HepG2 (cell line): Measurements from ENCODE around the gene MPIG6B. TPM values are rescaled to one million over a fixed set of nuclear protein-coding genes. Genes with fewer than 3 reads are reported as not detected.

ENCODE experiments used
- CAMTA2 ChIP-seq: sonication (generic); formaldehyde crosslinking; IDR thresholded peaks from 2 replicates; pipeline ENCODE4 v1.4.0; 2020; ENCODE audit warnings: mild to moderate bottlenecking, missing genetic modification reagents, borderline replicate concordance
- ELF4 ChIP-seq: sonication (generic); formaldehyde crosslinking; IDR thresholded peaks from 2 replicates; pipeline ENCODE4 v1.5.0; 2020; ENCODE audit warnings: missing genetic modification reagents, mild to moderate bottlenecking, moderate library complexity, borderline replicate concordance
- GLMP ChIP-seq: sonication (generic); formaldehyde crosslinking; IDR thresholded peaks from 2 replicates; pipeline ENCODE4 v1.9.0; 2021; ENCODE audit warnings: missing genetic modification reagents, mild to moderate bottlenecking, borderline replicate concordance
- KIAA2018 ChIP-seq: sonication (generic); formaldehyde crosslinking; IDR thresholded peaks from 2 replicates; pipeline ENCODE4 v1.5.0; 2020; ENCODE audit warnings: mild to moderate bottlenecking, missing genetic modification reagents, borderline replicate concordance
- MXD3 ChIP-seq: IDR thresholded peaks from 2 replicates; pipeline ENCODE4 v1.6.1; 2016; ENCODE audit warnings: mild to moderate bottlenecking, missing biosample characterization, missing genetic modification reagents
- SP4 ChIP-seq: sonication (generic); formaldehyde crosslinking; IDR thresholded peaks from 2 replicates; pipeline ENCODE4 v1.8.1; 2023; ENCODE audit warnings: mild to moderate bottlenecking, missing genetic modification reagents
- U2AF2 ChIP-seq: fragments of 200-400 bp; formaldehyde crosslinking; IDR thresholded peaks from 2 replicates; pipeline ENCODE4 v1.6.1; 2017; ENCODE audit warnings: low read depth, mild to moderate bottlenecking, low read length
- ZFP1 ChIP-seq: IDR thresholded peaks from 2 replicates; pipeline ENCODE4 v1.6.1; 2016
- ZNF460 ChIP-seq: sonication (generic); formaldehyde crosslinking; IDR thresholded peaks from 2 replicates; pipeline ENCODE4 v1.5.1; 2020; ENCODE audit warnings: missing genetic modification reagents, mild to moderate bottlenecking, borderline replicate concordance
- ZNF530 ChIP-seq: sonication (generic); formaldehyde crosslinking; IDR thresholded peaks from 2 replicates; pipeline ENCODE4 v1.5.0; 2020; ENCODE audit warnings: low read depth, mild to moderate bottlenecking, missing genetic modification reagents
- ZNF75D ChIP-seq: sonication (generic); formaldehyde crosslinking; IDR thresholded peaks from 2 replicates; pipeline ENCODE4 v1.8.1; 2023; ENCODE audit warnings: missing genetic modification reagents, mild to moderate bottlenecking, borderline replicate concordance
- ZNF770 ChIP-seq: sonication (generic); formaldehyde crosslinking; IDR thresholded peaks from 2 replicates; pipeline ENCODE4 v1.5.0; 2020; ENCODE audit warnings: mild to moderate bottlenecking, missing genetic modification reagents
- ZNF784 ChIP-seq: sonication (generic); formaldehyde crosslinking; IDR thresholded peaks from 2 replicates; pipeline ENCODE4 v1.5.1; 2020; ENCODE audit warnings: missing genetic modification reagents, mild to moderate bottlenecking, borderline replicate concordance
- polyA plus RNA-seq, 8 experiments: library from polyadenylated mRNA; depleted of rRNA in 3 of 8; stranded (reverse) in 7 of 8; unstranded in 1 of 8; fragments of >200 nt; fragmentation: Illumina TruSeq in 4 of 8; extraction: Trizol in 4 of 8; gene quantifications; 2 replicates each; pipeline versions ENCODE4 v1.2.1 to v1.2.3, GENCODE V29; 2011 to 2016; ENCODE audit warnings: low read depth in 4 of 8, missing spikeins in 1 of 8, mixed read lengths in 1 of 8; ENCODE audit not compliant: insufficient read depth in 1 of 8
- total RNA-seq, 5 experiments: library from RNA; depleted of rRNA; stranded (reverse); fragments of >200 nt; fragmentation: Illumina TruSeq; extraction: Trizol; gene quantifications; 2 replicates each; pipeline ENCODE4 v1.2.3, GENCODE V29; 2016; ENCODE audit warnings: low read depth in 1 of 5

The MPIG6B gene
- total and polyA plus RNA-seq, 2 of the 13 experiments (the other 11 are each of a cell fraction or from before 2014, with no cell fraction given), result not detected

GRCh38 chr6:31702819-31703716 lies 20.1 kb upstream of the MPIG6B start, which contains the start of gene ABHD16A (continued):
- 0 out of 2 replicates have a peak, but pooled peaks have one; percentile 20 for TF ChIP-seq MXD3 (CRISPR knock-in tag)
- TF ChIP-seq CAMTA2 (CRISPR knock-in tag), result peak; percentile 38; the same call in 1 of the 2 replicates
- TF ChIP-seq ZFP1 (CRISPR knock-in tag), result peak; percentile 84; the same call in 1 of the 2 replicates
- peak; percentile 79; the same call in 1 of the 2 replicates for TF ChIP-seq ELF4 (CRISPR knock-in tag)
- peak; percentile 37; the same call in 1 of the 2 replicates for TF ChIP-seq ZNF770 (CRISPR knock-in tag)
- no peak for TF ChIP-seq U2AF2
- 0 out of 2 replicates have a peak, but pooled peaks have one; percentile 22 for TF ChIP-seq ZNF784
- no peak for TF ChIP-seq KIAA2018 (CRISPR knock-in tag)
- peak; percentile 43 for TF ChIP-seq SP4 (CRISPR knock-in tag)
- no peak for TF ChIP-seq ZNF530 (CRISPR knock-in tag)
- no peak; the same call in 1 of the 2 replicates for TF ChIP-seq ZNF460
- 0 out of 2 replicates have a peak, but pooled peaks have one; percentile 48 for TF ChIP-seq ZNF75D
- no peak for TF ChIP-seq GLMP (CRISPR knock-in tag)
